Brain microvascular endothelial cell (primary cell): ENCODE measurements around the gene ELK4.

Source experiments
- DNase-seq: peaks from one replicate; pipeline ENCODE4 v3.0.0-alpha.2; 2020
- H3K27ac ChIP-seq: fragments of 250-450 bp; sonication (Bioruptor Pico); 2 replicates; pipeline ENCODE4 v1.5.1; 2020; ENCODE audit warnings: mild to moderate bottlenecking, moderate library complexity
- H3K27me3 ChIP-seq: fragments of 250-450 bp; sonication (Bioruptor Pico); replicated peaks from 2 replicates; pipeline ENCODE4 v1.5.1; 2020; ENCODE audit warnings: mild to moderate bottlenecking
- H3K36me3 ChIP-seq: fragments of 250-450 bp; sonication (Bioruptor Pico); replicated peaks from 2 replicates; pipeline ENCODE4 v1.5.1; 2020; ENCODE audit warnings: mild to moderate bottlenecking
- H3K4me3 ChIP-seq: 2 replicates; pipeline ENCODE4 v1.5.1; 2011; ENCODE audit warnings: low read depth, mild to moderate bottlenecking, control low read depth, low read length, moderate library complexity
- in situ Hi-C: cut with HindIII; loops from 2 replicates; pipeline ENCODE4 v1.10.0; 2017; ENCODE audit warnings: low sequenced_read_pairs, low pct_ligation_motif_present
- TF ChIP-seq, protein P1 (sequence below): IDR thresholded peaks from 2 replicates; pipeline ENCODE4 v1.5.1; 2011; ENCODE audit warnings: low read depth, mild to moderate bottlenecking, moderate library complexity, low read length, control low read depth, inconsistent platforms; ENCODE audit errors: missing control alignments

ELK4 gene

DNA sequence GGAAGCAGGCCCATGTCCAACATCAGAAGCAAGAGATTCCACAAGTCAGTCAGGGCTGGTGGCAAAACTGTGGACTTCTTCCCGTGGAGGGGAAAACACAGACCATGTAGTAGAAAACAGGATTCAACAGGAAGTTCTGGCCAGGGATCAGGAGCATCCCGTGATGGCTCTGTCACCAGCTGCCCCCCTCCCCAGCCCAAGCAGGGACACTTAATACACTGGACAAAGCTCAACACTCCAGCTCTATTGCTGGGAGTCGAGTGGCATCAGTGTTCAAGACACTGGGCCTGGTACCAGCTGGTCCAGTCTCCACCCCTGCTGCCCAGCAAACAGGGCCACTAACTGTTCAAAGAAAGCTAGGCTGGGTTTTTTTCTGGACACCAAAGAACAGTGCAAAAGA, 44.8 kb upstream of the ELK4 start:
- TF ChIP-seq, protein P1, sequence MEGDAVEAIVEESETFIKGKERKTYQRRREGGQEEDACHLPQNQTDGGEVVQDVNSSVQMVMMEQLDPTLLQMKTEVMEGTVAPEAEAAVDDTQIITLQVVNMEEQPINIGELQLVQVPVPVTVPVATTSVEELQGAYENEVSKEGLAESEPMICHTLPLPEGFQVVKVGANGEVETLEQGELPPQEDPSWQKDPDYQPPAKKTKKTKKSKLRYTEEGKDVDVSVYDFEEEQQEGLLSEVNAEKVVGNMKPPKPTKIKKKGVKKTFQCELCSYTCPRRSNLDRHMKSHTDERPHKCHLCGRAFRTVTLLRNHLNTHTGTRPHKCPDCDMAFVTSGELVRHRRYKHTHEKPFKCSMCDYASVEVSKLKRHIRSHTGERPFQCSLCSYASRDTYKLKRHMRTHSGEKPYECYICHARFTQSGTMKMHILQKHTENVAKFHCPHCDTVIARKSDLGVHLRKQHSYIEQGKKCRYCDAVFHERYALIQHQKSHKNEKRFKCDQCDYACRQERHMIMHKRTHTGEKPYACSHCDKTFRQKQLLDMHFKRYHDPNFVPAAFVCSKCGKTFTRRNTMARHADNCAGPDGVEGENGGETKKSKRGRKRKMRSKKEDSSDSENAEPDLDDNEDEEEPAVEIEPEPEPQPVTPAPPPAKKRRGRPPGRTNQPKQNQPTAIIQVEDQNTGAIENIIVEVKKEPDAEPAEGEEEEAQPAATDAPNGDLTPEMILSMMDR: no peak
- no peak overlapping the region for H3K27ac ChIP-seq
- no peak for DNase-seq
- H3K4me3 ChIP-seq: no peak overlapping the region
- in situ Hi-C loops: no loop called here
- no peaks in the 10 kb centered on the region for H3K27me3 ChIP-seq
- no peaks in the 10 kb centered on the region for H3K36me3 ChIP-seq

DNA sequence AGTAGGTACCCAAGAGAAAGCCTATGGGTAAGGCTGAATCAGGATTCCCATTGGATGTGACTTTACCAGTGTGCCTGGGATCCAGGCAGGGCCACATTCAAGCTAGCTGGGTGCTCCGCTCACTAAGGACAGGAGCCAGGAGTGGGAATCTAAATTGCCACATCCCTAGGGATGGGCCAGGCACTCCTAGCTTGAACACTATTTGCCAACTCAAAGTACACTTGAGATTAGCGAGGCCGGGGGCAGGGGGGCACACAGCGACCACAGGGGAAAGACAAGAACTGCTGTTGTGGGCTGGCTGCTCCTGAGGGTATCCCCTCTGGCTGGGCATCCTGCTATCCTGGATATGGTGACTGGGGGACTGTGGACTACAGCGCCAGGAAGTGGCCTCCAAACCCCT, 44.2 kb upstream of the ELK4 start:
- Histone ChIP-seq H3K27ac (no peak overlapping the region), H3K4me3 (no peak overlapping the region), H3K27me3 (no peaks in the 10 kb centered on the region), H3K36me3 (no peaks in the 10 kb centered on the region)
- TF ChIP-seq, protein P1: no peak
- in situ Hi-C loops: no loop called here
- DNase-seq: no peak

DNA sequence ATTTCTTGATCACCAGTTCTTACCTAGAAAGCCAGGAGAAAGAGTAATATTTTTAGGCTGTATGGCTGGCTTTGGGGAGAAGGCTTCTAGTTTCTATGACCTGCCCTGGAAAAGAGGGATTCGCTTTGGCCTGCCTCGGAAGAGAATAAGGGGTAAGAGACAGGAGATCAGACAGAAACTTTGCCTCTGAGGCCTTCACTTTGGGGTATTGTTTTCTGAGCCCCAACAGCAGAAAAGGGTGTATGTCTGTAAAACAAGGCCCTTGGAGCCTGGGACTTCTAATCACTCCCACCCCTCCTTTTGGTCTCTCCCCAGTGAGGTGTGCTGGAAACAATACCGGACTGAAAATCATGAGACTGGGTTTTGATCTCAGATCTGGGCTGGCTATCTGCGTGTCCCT, 43.4 kb upstream of the ELK4 start:
- TF ChIP-seq, protein P1: no peak
- H3K36me3 ChIP-seq: no peaks in the 10 kb centered on the region
- H3K4me3 ChIP-seq: no peak overlapping the region
- H3K27me3 ChIP-seq: no peaks in the 10 kb centered on the region
- no peak for DNase-seq
- no peak overlapping the region for H3K27ac ChIP-seq
- in situ Hi-C loops: no loop called here

DNA sequence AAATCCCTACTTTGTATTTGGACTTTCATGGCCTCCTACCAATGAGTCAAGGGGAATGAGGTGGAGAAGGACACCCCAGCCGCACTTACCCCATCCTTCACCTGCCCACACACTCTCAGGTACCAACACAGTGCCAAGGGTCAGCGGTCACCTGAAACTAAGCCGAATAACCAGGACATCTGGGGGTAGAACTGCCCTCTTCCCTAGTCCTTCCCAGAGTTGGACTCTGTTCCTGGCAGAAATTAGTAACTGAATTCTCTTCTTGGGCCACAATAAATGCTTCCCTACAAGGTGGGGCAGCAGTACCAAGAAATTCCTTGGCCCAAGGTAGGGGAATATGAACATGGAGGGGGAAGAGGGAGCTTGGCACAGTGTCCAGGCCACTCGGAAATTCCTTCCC, 41.2 kb upstream of the ELK4 start:
- Histone ChIP-seq H3K4me3 (no peak overlapping the region), H3K36me3 (no peaks in the 10 kb centered on the region), H3K27ac (no peak overlapping the region), H3K27me3 (no peaks in the 10 kb centered on the region)
- TF ChIP-seq, protein P1: no peak
- DNase-seq: no peak
- in situ Hi-C loops: no loop called here

DNA sequence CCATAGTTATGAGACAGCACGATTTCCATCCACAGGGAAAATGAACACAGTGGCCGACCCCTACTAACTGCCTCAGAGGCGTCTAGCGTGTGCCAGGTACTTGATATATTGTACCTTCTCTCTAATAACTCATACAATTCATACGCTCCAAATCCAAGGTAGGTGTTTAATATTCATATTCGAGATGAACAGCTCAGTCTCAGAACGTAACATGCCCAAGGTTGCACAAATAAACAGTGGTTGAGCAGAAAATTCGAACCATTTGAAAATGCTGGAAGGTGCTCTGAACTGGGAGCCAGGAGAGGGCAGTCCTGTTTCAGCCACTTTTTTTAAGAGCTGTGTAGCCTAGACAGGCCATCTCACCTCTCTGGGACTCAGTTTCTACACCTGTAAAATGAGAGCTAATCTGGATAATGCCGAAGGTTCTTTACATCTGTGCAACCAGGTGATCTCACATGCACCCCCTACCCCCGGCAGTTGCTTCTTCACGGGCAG, 40.6 kb upstream of the ELK4 start:
- Histone ChIP-seq H3K4me3 (no peak overlapping the region), H3K27ac (no peak overlapping the region), H3K36me3 (no peaks in the 10 kb centered on the region), H3K27me3 (no peaks in the 10 kb centered on the region)
- in situ Hi-C loops: no loop called here
- TF ChIP-seq, protein P1: peak; percentile 12
- DNase-seq: no peak

DNA sequence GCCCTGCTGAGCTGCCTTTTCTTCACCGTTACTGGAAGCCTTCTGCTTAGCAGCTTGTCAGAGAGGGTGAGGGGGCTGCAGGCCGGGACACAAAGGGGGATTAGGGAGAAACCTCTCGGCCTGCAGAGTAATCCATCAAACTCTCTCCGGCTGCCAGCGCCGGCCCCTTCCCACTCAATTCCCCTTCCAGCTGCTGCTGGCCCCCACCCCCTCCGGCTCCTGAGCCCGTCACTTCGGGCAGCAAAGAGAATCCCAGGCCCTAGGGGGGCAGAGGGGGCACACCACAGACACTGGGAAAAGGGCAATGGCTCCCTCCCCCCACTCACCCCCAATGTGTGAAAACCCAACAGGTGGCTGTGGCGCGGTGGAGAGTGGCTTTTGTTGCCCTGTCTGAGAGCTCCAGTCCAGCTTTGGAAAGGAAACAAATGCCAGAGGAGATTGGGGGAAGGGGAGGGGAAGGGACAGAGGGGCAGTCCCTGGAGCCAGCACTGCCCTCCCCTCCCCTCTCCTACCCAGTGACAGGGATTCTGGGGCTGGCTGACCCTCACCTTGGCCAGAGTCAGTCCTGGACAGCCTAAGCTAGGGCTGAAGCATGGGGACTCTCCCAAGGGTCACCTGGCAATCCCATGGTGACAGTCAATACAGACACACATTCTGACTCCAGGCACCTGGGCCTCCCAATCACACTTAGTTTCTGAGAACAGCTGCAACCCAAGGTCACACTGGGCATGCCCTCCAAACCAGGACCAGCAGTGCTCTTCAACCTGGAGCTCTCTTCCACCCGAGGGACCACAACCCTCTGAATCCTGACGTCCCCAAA, 39.0 kb upstream of the ELK4 start:
- TF ChIP-seq, protein P1: no peak
- DNase-seq: no peak
- in situ Hi-C loops: no loop called here
- Histone ChIP-seq H3K27ac (no peak overlapping the region), H3K4me3 (no peak overlapping the region), H3K36me3 (no peaks in the 10 kb centered on the region), H3K27me3 (no peaks in the 10 kb centered on the region)
